Activated gamma-delta T cell (primary cell): Measurements from ENCODE around the gene FOXP1.

ENCODE experiments used
- DNase-seq: peaks from one replicate; lab custom pipeline; 2025; lab: John Stamatoyannopoulos, UW

The FOXP1 gene

GRCh38 chr3:71307991-71308697 lies 275.4 kb downstream of the FOXP1 start:
- no peak for DNase-seq

DNA sequence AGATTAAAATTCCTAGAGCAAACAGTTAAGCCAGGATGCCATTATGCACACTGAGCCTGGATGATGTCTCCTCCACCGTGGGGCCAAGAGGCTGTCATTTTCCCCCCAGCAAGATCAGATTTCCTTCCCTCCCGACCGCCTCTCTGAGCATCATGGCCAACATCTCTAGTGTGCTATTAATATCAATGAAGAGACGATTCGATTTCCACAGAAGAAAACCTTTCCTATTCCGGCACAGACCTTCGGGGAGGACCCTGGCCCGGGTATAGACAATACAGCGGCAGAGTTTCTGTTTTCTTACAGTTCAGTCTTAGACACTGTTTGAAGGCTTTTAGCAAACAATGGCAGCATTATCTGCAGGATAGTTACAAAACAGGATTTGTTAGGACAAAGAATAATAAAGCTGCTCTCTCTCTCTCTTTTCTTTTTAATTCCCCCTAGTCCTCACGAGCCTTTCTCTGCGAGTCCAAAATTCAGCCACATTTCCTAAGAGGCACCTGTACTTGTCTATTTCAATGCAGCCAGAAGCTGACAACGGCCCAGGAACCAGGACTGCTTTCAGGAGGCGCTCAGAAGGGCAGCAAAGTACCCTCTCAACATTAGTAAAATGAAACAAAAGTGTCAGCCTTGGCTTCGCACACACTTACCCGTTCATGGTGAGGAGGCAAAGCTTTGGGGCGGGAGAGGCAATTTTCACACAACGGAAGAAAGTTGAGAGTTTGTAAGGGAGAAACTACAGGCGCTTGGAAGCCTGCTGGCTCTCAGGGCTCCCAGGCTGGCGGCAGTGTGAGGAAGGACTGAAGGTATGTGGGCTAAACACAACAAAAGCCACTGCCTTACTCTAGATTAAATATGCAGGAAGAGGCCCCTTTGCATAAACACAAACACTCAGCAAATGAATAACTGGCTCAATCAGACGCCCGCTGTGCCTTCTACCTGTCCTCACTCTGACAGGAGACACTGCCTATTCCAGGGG lies 278.0 kb downstream of the FOXP1 start:
- DNase-seq, result no peak

GRCh38 chr3:71304684-71305083 lies 278.8 kb downstream of the FOXP1 start:
- no peak for DNase-seq

DNA sequence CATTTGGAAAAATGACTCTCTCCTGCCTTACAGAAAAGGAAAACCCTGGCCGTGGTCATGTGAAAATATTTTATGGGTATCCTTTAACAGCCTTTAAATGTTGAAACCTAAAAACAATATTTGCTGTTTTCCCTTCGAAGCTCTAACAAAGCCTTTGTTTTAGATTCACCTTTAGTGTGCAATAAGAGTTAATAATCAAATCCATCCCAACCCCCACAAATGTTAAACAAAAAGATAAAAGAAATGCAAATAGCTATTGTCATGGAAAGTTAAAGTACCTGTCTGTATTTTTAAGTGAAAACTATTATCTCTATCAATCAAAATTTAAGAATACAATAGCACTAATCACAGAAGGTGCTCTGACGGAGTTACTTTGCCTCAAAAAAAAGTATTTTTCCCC lies 279.3 kb downstream of the FOXP1 start:
- DNase-seq, result no peak

DNA sequence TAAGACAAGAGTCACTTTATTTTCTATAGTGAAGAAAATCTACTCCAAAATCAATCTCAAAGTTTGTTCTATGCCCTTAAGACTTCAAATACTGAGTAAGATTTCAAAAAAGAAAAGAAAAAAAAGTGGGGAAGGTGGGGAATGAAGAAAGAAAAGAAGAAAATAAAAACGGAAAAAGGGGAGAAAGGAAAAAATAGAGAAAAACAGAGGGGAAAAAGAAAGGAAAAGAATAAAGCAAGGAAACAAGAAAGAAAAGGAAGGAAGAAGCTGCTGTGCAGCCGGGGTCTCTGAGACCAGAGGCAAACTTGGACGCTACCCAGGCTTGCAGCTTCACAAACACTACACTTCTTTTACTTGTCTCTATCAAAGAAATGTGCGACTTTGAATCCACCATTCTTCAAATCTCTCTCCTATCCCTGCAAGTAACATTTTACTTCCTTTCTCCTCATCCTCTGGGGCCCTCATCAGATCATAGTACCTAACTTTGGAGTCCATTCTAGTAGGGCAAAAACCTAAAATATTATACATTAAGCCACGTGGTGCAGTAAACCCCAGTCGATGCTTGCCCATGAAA lies 279.8 kb downstream of the FOXP1 start:
- no peak for DNase-seq

- DNase-seq, result no peak
Measured at GRCh38 chr3:71302604-71303003, 280.9 kb downstream of the FOXP1 start.

- DNase-seq, result no peak
Measured at GRCh38 chr3:71300951-71301393, 282.6 kb downstream of the FOXP1 start.

DNA sequence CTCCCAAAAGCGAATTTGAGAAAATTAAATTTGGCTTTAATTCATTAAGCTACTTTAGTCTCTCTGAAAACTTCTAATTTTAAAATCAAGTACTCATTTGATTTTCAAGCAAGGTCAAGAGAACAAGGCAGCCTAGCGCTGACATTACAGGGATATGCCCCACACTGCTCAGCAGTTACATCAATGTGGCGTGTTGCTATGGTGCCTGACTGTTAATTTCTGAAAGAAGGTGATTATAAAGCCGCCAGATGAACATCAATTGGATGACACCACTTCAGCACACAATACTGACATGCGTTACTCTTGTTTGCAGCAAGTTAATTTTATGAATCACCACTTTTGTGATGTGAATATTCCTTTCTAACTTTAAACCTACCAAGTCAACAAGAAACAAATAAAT lies 284.4 kb downstream of the FOXP1 start:
- DNase-seq, result no peak

DNA sequence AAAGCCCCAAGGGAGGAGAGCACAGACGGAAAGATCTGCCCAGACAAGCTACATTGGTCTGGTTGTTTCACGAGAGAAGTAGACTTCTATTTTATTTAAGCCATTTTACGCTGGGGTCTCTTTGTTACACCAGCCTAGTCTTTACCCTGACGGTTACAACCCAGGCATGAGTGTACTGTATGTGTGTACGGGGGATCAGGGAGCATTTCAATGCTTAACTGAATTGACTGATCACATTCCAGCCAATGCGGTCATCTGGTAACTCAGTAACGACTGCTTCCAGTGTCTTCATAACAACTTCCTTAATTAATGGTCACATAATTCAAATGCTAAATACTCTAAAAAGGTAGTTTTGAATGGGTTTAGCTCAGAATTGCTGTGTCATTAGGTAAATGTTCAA lies 288.6 kb downstream of the FOXP1 start:
- no peak for DNase-seq

DNA sequence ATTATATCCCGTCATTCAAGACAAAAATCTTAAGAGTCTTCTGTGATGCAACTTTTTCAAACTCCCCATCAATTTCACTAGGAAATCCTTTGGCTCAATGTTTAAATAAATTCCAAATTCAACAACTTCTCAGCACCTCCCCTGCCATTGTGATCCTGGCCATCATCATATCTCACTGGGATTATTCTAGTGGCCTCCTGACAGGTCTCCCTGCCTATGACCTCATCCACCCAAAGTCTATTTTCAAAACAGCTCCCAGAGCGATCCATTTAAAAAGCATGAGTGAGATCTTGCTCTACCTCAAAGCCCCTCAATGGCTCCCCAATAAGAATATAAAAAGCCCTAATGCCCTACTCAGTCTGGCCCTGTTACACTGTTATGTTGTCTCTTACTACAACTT lies 293.2 kb downstream of the FOXP1 start:
- no peak for DNase-seq

- no peak for DNase-seq
Measured at GRCh38 chr3:71288269-71288930, 295.1 kb downstream of the FOXP1 start.

GRCh38 chr3:71285086-71285485 lies 298.4 kb downstream of the FOXP1 start:
- no peak for DNase-seq

DNA sequence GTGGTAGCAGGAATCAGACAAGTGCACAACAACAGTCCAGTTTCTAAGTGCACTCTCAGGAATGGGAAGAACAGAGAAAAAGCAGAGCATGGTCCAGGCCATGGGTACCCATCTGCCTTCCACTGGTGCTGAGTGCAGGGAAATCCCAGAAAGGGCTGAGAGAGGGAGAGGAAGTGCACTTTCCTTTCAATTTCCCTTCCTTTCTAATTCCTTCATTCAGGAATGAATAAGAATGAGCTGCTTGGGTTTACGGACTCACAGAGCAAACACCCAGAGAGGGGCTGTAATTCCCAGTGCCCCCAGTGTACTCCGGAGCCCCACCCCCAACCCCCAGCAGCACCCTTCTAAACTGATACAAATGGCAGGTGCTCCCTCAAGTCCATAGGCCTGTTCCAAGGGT lies 300.6 kb downstream of the FOXP1 start:
- DNase-seq, result no peak

DNA sequence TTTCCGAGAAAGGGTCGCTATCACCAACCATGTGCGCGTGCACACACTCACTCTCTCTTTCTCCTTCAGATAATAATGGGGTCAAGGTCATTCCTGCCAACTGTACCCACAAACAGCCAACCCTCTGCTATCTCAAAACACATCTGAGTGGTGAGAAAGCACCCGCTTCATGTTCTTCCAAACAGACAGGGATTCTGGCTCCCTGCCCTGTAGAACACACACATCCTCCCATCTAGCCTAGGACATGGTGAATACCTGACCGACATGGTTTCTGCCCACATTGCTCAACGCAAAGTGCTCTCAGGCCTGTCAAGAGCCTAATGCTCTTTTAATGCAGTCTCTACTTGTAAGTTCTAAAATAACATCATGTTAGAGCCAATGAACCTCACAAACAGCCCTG lies 302.2 kb downstream of the FOXP1 start:
- no peak for DNase-seq

- DNase-seq, result no peak
Measured at GRCh38 chr3:71277341-71277740, 306.2 kb downstream of the FOXP1 start.

DNA sequence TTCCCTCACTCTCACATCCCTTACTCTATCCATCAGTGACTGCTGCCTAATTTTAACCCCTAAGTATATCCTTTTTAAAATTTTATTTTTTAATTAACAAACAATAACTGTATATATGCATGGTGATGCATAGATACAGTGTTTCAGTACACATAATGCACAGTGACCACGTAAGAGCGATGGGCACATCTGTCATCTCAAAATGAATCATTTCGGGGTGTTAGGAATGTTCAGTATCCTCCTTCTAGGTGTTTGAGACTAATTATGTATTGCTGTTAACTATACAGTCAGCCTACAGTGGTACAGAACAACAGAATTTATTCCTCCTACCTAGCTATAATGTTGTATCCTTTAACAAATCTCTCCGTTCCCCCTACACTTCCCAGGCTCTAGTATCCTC lies 307.0 kb downstream of the FOXP1 start:
- DNase-seq, result no peak

DNA sequence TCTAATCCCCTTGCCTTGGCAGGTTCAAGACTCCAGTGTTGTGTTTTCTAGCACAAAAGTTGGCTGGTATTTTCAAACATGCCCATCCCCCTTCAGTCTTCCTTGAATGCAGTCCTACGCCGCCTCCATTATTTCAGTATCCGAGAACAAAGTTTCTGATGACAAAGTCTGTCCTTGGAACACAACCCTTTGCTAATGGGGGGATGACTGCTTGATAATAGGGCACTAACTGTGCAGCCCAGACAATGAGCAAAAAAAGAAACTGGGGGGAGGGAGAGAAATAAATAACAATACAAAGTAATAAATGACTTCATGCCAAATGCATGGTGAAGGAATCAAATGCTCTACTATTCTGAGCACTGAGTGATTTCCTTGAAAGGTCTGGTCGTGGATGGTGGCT lies 310.1 kb downstream of the FOXP1 start:
- no peak for DNase-seq

DNA sequence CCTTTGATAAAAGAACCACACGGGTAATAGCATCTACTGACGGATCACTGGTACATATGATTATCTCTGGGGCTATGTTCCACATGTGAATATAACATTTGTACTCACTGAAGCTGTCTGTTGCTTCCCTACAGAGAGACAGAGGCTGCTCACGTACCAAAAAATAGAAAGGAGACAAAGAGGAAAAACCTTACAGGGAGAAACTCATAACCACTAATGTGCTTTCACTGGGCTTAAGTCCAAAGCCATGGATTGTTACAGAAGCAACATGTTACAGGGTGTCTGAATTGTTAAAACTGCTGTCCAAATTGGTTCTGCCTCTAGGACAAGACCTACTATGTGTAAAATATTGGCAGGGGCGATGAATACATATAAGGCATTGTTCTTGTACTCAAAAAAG lies 311.9 kb downstream of the FOXP1 start:
- no peak for DNase-seq

GRCh38 chr3:71269906-71270305 lies 313.6 kb downstream of the FOXP1 start:
- DNase-seq, result no peak

- DNase-seq, result no peak
Measured at GRCh38 chr3:71268462-71268999, 315.0 kb downstream of the FOXP1 start.

DNA sequence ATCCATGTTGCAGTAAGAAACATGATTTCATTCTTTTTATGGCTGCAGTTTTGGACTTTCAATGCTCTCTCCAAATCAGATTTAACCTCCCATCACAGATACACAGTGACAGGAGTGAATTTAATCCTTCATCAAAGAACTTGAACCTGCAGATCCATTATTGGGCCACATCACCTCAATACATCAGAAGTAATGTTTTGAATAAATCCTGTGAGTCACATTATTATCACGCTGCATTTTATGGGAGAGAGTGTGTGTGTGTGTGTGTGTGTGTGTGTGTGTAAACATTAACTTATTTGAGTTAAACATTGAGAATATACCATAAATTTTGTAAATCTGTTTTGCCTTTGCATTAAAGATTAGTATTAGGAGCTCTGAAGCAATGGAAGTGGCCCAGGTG lies 316.7 kb downstream of the FOXP1 start:
- no peak for DNase-seq

- DNase-seq, result no peak
Measured at GRCh38 chr3:71265365-71265915, 318.1 kb downstream of the FOXP1 start.
